ENCODE results near the gene RFXAP.
"Not testable (repeated sequence)": the region's sequence is repeated elsewhere in the genome, so short reads cannot be mapped to it uniquely, and the experiment has no call there.

The RFXAP gene

GRCh38 chr13:36778083-36778671 lies 40.8 kb upstream of the RFXAP start:
- TF ChIP-seq, protein P1, sequence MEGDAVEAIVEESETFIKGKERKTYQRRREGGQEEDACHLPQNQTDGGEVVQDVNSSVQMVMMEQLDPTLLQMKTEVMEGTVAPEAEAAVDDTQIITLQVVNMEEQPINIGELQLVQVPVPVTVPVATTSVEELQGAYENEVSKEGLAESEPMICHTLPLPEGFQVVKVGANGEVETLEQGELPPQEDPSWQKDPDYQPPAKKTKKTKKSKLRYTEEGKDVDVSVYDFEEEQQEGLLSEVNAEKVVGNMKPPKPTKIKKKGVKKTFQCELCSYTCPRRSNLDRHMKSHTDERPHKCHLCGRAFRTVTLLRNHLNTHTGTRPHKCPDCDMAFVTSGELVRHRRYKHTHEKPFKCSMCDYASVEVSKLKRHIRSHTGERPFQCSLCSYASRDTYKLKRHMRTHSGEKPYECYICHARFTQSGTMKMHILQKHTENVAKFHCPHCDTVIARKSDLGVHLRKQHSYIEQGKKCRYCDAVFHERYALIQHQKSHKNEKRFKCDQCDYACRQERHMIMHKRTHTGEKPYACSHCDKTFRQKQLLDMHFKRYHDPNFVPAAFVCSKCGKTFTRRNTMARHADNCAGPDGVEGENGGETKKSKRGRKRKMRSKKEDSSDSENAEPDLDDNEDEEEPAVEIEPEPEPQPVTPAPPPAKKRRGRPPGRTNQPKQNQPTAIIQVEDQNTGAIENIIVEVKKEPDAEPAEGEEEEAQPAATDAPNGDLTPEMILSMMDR (conservative IDR thresholded peaks at IDR 0.05; ENCODE audit: low read length), result no peak
- peak; percentile 65 for DNase-seq (ENCODE audit: low read depth)
- peak overlapping the region; percentile 44 for H3K4me3 ChIP-seq (ENCODE audit: low read length)

DNA sequence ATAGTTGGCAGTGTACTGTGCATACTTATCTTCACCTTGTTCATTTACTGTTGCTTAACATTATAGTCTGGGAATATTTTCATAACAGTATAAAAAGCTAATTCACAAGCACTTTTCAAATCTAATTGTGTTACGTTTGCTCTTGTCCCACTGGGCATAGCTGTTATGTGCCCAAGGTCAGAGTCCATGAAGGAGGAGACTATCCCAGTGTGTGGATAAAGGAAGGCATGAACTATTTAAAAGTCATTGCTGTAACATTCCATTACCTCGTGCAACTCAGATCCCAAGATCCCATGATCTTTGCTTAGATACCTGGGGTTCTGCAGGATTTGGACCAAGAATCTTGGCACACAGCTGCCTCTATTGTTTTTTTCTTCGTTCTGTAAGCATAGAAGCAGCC lies 35.1 kb upstream of the RFXAP start:
- no peak overlapping the region for H3K4me3 ChIP-seq (ENCODE audit: low read length)
- TF ChIP-seq, protein P1 (conservative IDR thresholded peaks at IDR 0.05; ENCODE audit: low read length), result no peak

DNA sequence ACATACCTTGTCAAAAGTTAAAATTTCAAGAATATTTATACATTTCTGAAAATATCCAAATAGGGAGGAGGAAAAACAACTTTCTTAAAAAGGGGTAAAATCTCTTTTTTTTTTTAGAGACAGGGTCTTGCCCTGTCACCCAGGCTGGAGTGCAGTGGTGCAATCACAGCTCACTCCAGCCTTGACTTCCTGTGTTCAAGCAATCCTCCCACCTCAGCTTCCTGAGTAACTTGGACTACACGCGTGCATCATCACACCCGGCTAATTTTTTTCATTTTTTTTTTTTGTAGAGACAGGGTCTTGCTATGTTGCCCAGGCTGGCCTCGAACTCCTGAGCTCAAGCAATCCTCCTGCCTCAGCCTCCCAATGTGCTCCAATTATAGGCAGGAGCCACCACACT lies 32.8 kb upstream of the RFXAP start:
- DNase-seq (ENCODE audit: low read depth); H3K4me3 ChIP-seq (ENCODE audit: low read length): not testable (repeated sequence)

More for the DNA sequence above, 35.1 kb upstream of the RFXAP start:
- no peak for DNase-seq (ENCODE audit: low read depth)

DNA sequence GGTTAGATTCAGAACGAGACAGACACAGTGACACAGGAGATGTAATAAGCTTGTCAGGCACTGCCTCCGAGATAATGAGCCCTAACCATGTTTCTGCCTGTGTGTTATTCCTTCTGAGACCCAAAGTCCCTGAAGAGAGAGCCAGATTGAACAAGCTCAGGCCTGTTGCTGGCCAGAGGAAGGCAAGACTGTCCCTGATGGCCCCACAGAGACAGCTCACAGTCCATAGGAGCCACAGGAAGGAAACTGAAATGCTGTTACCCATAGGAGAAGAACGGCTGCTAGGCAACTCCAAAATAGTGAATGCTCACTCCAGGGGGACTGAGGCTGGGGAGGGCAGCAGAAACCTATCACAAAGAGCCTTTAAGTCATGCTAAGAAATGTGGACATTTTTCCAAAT lies 31.8 kb upstream of the RFXAP start:
- H3K4me3 ChIP-seq (ENCODE audit: low read length), result no peak overlapping the region
- TF ChIP-seq, protein P1 (conservative IDR thresholded peaks at IDR 0.05; ENCODE audit: low read length), result no peak
- DNase-seq (ENCODE audit: low read depth), result no peak

DNA sequence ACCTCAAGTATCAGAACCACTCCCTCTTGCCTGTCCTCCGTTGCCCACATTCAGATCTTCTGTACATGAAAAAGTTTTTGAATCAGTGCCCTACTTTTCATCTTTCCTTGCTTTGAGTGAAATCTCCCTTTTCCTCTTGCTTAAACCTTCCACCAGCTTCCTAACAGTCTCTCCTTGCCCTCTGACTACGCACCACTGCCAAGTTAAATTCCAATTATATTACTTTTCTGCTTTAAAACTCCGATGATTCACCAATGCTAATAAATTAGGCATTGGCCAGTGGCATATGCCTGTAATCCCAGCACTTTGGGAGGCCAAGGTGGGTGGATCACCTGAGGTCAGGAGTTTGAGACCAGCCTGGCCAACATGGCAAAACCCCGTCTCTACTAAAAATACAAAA lies 30.7 kb upstream of the RFXAP start:
- H3K4me3 ChIP-seq (ENCODE audit: low read length), result no peak overlapping the region
- TF ChIP-seq, protein P1 (conservative IDR thresholded peaks at IDR 0.05; ENCODE audit: low read length), result no peak
- peak; percentile 11 for DNase-seq (ENCODE audit: low read depth)

GRCh38 chr13:36789061-36789460 lies 30.0 kb upstream of the RFXAP start:
- no peak for DNase-seq (ENCODE audit: low read depth)
- H3K4me3 ChIP-seq (ENCODE audit: low read length), result no peak overlapping the region
- TF ChIP-seq, protein P1 (conservative IDR thresholded peaks at IDR 0.05; ENCODE audit: low read length), result no peak

GRCh38 chr13:36789730-36790129 lies 29.3 kb upstream of the RFXAP start:
- DNase-seq (ENCODE audit: low read depth), result no peak
- TF ChIP-seq, protein P1 (conservative IDR thresholded peaks at IDR 0.05; ENCODE audit: low read length), result no peak
- no peak overlapping the region for H3K4me3 ChIP-seq (ENCODE audit: low read length)

- DNase-seq (ENCODE audit: low read depth), result no peak
- TF ChIP-seq, protein P1 (conservative IDR thresholded peaks at IDR 0.05; ENCODE audit: low read length), result no peak
- H3K4me3 ChIP-seq (ENCODE audit: low read length), result no peak overlapping the region
These were observed 24.3 kb upstream of the RFXAP start for GRCh38 chr13:36794706-36795105.
